HG03571 (cell line): ENCODE results near the gene PIK3CD.
A peak's percentile ranks its signal among the peaks of the same experiment; 100 is the strongest.
"Not testable (repeated sequence)": the region's sequence is repeated elsewhere in the genome, so short reads cannot be mapped to it uniquely, and the experiment has no call there.

ENCODE experiments used
- ATAC-seq: cut with Tn5 transposase; IDR thresholded peaks from one replicate; pipeline ENCODE4 v1.9.1; 2021; ENCODE audit not compliant: unreplicated experiment

Gene PIK3CD

DNA sequence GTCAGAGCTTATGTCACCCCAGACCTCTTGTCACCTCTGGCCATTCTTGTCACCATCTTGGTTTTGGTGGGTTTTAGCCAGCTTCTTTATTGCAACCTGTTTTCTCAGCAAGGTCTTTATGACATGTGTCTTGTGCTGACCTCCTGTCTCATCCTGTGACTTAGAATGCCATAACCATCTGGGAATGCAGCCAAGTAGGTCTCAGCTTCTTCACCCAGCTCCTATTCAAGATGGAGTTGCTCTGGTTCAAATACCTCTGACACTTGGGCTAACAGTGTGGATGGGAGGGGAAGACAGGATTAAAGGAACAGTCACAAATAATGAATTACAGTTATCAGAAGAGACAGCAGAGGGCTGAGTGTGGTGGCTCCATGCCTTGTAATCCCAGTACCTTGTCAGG is 30.5 kb upstream of the PIK3CD start:
- ATAC-seq: no peak

DNA sequence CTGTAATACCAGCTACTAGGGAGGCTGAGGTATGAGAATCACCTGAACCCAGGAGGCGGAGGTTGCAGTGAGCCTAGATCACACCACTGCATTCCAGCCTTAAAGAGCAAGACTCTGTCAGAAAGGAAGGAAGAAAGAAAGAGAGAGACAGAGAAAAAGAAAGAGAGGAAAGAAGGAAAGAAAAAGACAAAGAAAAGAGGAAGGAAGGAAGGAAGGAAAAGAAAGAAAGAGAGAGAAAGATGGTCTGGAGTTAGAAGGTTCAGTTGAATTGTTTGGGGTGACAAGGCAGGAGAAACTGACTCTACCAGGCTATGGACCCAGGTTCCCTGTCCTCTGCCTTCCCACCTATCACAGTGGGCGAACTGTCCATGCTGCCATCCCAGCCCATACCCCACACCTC is 27.4 kb upstream of the PIK3CD start:
- no peak for ATAC-seq

DNA sequence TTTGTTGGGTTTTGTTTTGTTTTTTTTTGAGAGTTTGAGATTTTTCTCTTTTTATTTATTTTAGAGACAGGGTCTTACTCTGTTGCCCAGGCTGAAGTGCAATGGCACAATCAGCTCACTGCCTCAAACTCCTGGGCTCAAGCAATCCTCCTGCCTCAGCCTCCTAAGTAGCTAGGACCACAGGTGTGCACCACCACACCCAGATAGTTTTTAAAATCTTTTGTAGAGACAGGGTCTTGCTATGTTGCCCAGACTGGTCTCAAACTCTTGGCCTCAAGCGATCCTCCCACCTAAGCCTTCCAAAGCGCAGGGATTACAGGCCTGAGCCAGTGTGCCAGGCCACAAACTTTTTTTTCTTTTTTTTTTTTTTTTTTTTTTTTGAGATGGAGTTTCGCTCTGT is 26.5 kb upstream of the PIK3CD start:
- ATAC-seq: not testable (repeated sequence)

DNA sequence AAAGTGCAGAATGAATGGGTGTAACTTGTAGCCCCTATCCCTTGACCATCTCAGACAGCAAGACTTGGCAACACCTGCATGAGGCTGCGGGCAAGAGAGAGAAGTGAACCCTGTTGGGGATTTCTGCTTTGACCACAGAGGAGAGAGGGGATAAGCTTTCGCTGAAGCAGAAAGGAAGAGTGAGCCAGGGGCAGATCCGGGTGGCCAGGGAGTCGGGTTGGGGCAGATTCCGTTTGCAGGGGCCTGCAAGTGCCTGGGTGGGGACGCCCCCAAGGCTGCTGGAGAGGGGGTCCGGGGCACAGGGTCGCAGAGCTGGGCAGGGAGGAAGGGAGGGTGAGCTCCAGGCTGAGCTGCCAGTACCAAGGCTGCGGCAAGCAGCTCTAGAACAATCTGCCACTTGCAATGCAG is 25.3 kb upstream of the PIK3CD start:
- no peak for ATAC-seq

DNA sequence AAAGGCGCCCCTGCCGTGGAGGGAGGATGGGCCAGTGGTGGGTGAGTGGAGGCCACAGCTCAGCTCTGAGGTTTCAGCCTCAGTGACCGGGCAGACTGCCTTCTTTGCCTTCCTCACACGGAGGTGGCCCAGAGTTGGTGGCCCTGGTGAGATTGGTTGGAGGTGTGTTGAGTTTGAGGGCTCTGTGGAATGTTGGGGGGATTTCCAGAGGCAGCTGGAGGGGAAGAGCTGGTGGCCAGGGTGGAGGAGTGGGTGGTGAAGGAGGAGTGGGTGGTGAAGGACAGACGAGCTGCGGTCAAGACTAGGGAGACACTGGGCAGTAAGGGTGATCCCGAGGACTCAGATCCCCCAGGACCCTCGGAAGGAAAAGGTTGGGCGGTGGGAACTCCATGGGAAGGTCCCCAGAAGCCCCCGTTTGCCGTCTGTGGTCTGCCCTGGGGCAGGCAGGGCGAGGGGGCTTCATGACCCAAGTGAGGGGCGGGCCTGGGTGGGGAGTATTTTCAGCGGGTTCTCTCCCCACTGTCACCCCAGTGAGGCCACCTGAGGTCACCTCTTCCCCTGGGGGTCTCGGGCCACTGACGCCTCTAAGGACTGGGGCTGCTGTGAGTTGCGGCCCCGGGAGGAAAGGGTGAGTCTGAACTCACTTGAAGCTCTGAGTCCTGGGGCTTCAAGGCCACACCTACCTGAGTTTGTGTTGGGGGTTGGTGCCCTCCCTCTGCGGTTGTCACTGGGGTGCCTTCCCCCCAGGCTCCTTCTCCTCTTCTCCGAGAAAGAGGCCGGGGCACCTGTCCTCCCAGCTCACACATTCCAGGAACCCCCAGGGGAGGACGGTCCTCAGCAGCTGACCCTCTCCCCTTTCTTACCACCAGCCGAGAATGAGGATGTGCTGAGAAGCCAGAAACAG is 22.7 kb upstream of the PIK3CD start:
- no peak for ATAC-seq

DNA sequence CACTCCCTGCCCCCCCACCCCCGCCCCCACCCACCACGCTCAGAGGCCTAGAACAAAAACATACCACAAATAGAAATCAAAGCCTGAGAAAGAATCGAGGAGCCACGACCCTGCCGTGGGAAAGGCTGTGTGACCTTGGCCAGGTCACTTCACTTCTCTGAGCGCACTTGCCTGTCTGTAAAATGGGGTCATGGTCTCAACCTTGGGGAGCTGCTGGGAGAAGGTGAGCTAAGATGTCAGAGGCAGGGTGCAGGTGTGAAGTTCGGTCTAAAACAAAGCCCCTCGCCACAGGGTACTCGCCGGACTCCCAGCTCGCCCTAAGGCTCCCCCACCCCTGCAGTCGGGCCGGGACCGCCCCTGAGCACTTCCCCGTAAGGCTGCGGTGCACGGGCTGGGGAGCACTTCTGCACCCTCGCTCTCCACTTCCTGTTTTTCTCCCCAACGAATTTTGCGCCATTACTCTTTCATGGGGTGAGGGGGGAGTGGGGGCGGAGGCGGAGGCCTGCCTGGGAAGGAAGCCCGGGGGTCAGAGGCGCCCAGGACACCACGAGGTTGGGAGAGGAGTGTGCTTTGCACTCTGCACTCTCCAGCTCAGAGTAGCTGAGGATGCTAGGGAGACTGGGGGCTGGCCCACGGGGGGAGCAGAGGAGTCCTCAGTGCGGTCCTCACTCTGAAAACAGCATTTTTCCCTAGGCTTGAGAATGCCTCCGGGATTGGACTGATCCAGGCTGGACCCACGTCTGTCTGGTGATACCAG is 21.9 kb upstream of the PIK3CD start:
- peak; percentile 35 for ATAC-seq

DNA sequence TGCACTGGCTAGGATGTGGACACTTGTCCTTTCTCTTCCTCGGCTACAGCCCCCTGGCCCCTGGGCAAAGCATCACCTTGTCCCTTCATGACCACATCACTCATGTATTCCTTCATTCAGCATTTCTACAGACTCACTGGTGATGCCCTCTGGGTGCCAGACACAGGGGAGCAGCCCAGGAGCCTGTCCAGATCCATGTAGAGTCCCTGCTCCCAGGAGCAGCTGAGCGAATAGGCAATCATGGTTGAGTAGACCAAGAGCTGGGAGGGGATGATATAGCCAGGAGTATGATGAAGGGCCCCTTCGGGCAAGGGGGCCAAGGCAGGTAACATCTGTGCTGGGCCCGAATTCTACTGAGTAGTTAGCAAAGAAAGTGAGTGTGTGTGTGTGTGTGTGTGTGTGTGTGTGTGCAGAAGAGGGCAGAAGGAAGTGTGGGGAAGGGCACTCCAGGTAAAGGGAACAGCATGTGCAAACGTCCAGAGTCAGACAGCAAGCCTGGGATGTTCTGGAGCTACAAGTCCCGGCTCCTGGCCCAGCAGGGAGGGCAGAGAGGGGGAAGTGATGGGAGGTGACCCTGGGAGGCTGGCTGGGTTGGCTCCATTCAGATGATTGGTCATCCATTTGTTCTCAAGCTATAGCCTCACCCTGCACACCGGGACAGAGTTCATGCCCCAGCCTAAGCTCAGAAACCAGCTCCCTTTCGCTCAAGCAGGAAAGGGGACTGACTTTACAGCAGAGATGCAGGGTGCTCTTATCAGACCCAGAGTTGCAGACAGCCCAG is 21.0 kb upstream of the PIK3CD start:
- ATAC-seq: no peak

DNA sequence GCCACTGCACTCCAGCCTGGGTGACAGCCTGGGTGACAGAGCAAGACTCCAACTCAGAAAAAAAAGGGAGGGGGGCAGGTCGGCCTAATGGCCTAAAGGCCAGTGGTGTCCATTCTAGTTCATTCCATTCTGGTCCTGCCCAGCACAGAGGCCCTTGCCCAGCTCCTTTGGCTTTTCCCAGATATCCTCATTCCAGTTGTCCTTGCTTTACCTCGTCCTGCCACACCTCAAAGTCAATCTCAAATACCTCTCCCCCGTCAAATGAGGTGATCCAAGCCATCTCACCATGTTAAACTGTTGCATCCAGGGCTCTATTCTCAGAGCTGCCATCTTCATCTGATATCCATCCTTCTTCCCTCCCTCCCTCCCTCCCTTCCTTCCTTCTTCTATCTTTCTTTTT is 19.9 kb upstream of the PIK3CD start:
- ATAC-seq: no peak

DNA sequence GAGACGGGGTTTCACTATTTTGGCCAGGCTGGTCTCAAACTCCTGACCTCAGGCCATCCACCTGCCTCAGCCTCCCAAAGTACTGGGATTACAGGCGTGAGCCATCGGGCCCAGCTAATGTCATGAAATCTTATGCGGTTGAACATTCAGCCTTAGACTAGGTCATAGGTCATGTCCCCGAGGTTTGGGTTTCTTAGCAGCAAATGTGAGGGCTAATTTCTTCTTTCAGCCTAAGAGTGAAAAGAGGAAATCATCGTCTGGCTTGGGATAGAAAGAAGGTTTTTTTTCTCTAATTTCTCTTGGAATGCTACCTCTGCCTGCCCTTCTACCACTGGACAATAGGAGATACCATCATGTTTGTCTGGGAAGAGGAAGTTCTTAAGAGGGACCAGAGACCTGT is 18.0 kb upstream of the PIK3CD start:
- no peak for ATAC-seq

DNA sequence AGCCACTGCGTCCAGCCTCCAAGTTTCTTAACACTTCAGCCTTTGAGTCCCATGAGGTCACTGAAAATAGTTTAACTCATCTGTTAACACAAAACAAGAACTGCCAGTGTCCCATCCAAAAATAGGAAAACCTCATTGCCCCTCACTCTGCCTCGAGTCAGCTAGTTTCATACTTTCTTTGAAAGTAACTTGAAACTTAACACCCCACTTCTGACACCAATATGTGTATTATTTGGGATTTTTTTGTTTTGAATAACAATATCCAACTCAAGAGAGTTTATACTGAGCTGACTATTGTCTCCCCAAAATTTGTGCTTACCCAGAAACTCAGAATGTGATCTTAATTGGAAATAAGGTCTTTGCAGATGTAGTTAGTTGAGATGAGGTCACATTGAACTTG is 16.9 kb upstream of the PIK3CD start:
- no peak for ATAC-seq

DNA sequence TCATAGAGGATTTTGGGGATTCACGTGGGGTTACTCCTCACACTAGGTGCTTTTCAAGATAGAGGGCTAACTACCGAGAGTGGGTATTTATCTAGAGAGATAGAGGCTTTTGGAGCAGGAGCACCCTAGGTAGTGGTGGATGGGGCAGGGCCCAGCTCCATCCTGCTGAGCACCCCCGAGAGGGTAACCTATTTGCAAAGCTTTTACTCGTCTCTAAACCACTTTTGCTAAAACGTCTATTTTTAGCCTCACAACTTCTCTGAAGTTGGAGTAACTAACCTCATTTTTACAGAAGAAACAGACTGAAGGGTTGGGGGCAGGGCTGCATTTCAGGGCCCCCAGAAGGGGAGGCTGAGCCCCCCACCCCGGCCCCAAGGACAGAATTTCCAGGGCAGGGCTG is 12.3 kb upstream of the PIK3CD start:
- ATAC-seq: no peak

DNA sequence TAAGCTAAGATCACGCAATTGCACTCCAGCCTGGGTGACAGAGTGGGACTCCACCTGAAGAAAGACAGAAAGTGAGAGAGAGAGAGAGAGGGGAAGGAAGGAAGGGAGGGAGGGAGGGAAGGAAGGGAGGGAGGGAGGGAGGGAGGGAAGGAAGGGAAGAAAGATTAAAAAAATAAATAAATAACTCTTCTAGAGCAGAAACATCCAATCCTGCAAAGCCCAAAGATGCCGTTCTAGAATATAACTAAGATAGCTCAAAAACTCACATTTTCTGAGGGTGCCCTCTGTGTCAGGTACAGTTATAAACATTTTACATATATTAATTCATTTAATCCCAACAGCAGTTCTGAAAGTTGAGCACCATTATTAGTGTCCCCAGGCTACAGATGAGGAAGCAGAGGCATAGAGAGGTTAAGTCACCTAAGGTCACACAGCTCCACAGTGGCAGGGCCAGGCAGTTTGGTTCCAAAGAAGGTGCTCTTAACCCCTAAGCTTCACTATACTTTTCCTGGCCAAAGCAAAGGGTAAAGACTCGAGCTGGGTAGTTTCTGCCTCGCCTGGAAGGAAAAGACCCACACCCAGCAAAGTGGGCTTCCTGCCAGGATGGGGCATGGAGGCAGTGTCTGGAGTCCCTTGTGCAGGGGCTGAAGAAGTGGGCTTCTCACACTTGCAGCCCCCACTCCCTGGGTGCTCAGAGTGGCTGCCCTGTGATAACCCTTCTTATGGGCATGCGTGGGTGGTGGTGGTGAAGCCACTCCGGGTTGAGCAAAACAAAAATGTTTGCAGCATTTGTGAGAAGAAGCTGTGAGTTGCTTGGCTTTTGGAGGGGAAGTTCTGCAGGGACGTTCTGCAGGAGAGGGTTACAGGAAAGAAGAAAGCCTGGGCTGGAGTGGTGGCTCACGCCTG is 7.9 kb upstream of the PIK3CD start:
- ATAC-seq: no peak

DNA sequence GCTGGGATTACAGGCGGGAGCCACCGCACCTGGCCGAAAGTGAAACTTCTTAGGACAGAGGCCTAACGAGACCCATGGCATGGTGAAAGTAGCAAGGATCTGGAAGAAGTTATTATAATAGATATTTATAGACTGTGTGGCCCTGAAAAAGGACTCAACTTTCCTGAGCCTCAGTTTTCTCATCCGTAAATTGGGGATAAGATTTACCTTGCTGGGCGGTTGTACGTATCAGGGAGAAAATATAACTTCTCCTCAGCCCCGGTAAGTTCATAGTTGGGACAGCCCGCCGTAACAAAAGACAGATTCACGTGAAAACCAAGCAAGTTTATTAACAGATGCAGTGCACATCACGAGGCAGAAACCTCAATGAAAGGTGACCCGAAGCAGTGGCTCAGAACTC is 5.5 kb upstream of the PIK3CD start:
- no peak for ATAC-seq

DNA sequence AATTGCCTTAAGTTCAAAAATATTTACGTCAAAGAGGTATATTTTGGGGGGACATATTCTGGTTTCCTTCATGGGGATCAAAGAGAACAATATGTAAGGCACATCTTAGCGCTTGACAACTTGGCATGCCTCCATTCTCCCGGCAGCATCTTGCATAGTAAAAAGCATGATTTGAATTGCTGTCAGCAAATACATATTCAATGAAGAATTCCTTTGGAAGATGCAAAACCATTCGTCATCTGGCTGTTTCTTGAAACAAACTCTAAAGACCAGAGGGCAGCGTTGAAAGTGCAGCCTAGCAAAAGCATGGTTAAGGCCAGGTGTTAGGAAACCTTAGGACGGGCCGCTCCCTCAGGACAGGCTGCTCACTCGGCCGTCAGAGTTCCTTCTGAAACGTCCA is 3.4 kb upstream of the PIK3CD start:
- no peak for ATAC-seq

DNA sequence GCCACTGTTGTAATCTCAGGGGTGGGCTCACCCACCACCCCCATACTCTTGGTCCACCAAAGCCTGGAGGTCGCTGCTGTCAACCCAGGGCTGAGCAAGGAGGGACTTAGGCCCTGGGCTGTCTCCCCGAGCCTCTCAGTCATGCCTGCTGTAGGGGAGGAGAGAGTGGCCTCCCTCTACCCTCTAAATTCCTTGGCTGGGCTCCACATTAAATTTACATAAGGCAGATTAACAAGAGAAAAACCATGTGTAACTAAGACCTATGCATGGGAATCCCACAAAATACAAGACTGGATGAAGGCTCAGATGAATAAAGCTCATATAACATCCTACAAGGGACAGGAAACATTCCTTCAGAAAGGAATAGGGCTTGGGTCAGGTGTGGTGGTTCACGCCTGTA is 1.8 kb upstream of the PIK3CD start:
- no peak for ATAC-seq

DNA sequence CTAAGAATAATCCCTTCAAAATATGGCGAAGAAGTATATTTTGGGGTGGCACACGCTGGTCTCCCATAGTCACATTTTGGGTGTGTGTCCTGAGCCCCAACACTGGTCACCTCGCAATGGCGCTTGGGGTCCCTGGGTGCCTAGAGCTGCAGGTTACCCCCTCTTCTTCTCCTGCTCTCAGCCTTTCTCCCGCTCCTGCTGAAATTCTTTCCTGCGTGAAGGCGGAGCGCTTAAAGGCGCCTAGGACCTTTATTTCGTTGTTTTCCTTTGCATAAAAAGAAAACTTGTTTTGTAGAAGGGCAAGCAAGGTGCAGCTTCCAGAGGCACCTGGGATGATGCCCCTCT is 339 bp upstream of the PIK3CD start:
- ATAC-seq: no peak

DNA sequence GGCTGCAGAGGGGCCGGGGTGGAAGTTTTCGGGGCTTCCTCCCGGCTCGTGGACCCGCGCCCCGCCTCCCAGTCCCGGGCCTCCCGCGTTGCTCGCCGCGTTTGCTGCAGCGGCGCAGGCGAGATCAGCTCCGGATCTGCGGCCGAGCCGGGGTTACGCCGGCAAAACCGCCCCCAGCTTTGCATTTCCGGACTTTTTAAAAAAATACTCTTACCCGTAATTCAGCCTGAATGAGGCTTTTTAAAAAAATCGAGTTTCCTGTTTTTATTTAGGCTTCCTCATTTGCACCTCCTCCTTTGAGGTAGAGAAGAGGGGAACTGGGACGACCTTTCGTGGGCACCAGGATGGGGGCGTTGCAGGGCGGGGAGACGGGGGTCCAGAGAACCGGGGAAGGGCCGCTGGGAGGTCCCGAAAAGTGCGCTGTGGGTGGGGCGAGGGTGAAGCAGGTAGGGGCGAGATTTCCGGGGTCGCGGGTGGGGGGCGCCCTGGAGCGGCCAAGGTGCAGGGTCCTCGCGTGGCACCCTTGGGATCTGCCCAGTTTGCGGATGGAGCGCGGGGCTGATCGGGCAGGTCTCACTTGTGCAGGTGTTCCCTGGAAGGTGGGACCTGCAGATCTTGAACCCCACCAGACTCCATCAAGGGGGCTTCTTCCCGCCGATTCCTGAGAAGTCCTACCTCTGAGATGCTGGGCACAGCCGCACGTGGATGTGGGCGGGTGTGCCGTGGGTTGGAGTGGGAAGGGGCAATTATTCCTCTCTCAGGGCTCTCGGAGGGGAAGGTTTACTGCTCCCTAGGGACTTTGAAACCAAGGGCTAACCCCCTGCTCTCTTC is 1.1 kb downstream of the PIK3CD start:
- no peak for ATAC-seq

DNA sequence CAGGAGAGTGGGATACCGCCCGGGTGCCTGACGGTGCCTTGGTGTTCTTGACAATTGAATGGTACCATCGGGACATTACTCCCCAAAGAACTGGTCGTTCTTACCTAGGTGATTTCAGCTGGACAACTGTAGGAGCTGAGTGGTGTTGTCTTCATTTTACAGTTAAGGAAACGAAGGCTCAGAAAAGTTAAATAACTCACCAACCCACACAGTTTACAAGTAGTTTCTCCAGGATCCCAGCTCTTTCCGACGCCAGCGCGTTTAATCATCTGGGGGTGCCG is 1.6 kb downstream of the PIK3CD start:
- no peak for ATAC-seq

DNA sequence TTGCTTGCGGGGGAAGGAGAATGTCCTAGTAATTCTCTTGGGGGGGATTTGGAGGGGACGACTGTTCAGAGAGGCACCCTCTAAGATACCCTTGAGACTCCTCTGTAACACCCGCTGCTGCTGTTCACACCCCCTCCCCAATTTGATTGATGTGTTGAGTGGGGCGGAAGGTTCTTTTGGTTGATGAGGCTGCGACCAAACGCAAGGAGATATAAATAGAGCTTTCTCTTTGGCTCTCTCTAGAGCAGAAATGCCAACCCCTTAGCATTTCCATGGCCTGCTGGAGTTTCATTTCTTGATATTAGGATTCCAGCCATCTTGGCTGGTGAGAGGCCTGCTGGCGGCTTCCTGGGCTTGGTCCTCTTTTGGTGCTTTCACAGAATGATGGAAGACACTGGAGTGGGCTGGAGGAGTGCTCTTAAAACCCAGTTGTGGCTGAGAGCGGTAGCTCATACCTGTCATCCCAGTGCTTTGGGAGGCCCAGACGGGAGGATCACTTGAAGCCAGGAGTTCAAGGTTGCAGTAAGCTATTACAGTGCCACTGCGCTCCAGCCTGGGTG is 2.0 kb downstream of the PIK3CD start:
- no peak for ATAC-seq
